ENCODE results near the gene ATG5. TPM values are rescaled to one million over a fixed set of nuclear protein-coding genes. Genes with fewer than 3 reads are reported as not detected.

ATG5 gene
- polyA plus RNA-seq, 1 donor from 2014 or later, result 45.5 TPM

DNA sequence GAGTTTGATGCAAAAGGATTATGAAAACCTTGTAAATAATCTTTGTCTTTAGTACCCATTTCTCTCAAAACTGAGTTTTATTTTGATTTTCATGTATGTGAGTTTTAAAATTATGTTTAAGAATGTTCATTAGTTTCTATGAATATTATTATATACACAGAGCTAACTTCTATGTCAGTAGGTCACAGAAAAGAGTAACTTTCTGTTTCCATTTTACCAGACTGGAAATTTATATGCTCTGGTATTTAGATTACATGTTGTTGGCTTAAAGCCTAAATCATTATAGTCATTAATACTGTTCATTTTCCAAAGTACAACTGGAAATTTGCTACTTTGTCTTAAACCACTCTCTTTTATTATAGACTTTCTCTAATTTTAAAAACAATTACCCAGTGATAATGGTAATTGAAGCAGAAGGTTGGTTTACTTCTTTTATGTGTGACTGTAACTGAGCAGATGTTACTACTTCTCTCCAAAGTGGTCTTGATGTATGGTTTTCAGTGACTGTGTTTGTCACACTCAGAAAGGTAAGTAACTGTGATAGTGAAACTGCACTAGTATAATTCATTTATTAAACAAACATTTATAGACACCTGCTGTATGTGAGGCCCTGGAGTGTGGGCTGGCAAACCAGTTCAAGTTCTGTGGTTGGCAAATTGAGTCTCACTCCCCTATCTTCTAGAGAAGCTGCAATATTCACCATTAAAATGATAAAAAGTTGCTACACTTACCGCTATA is 48.1 kb upstream of the ATG5 start (continued):
- TF ChIP-seq POLR2AphosphoS5 (IDR thresholded peaks at IDR 0.05), result no peak
- TF ChIP-seq TAF1 (IDR thresholded peaks at IDR 0.05; ENCODE audit: low read depth), result no peak

DNA sequence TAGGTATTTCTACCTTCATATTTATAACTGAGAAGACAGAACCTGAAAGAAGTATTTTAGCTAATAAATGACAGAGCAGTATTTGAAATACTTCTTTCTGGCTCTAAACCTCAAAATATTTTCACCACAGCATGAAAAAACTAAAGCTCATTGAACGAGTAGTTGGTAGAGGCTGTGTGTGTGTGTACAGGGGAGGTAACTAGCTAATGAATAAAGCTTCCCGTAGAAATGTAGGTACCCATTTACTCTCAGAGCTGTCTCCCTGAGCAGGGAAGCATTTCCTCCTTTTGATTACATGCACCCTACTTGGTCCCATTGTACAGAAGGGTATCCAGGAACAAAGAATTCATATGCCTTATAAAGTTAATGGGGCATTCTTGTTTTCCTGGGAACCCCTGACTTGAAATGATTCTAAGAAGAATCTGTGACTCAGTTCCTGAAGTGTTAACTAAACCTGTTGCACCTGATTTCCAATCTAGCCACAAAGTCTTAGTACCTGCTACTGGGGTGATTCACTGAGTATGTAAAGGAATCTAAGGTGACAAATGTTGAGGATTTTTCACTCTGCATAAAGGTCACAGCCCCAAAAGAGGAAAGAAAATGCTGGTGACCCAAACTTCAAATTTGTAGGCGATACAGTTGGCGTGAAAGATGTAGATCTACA is 47.4 kb upstream of the ATG5 start:
- no peaks in the 10 kb centered on the region for H3K79me2 ChIP-seq (replicated peaks; ENCODE audit: insufficient read depth, low read length)
- H3K4me2 ChIP-seq (ENCODE audit: low read length), result no peak overlapping the region
- H3K36me3 ChIP-seq (ENCODE audit: insufficient read depth, low read length), result no peaks in the 10 kb centered on the region
- H3K9me3 ChIP-seq (ENCODE audit: low read length), result no peaks in the 10 kb centered on the region
- H2AFZ ChIP-seq (ENCODE audit: low read depth, low read length), result no peak overlapping the region
- H3F3A ChIP-seq (ENCODE audit: insufficient read depth, low read length, poor library complexity, severe bottlenecking), result no peaks in the 10 kb centered on the region
- H3K27me3 ChIP-seq (ENCODE audit: insufficient read depth, low read depth, low read length), result no peaks in the 10 kb centered on the region
- no peaks in the 10 kb centered on the region for H4K20me1 ChIP-seq (ENCODE audit: insufficient read depth)
- H3K4me3 ChIP-seq (ENCODE audit: low read length), result no peak overlapping the region
- TF ChIP-seq MXI1 (conservative IDR thresholded peaks at IDR 0.05; ENCODE audit: poor library complexity, severe bottlenecking) (no peak), SMC3 (conservative IDR thresholded peaks at IDR 0.05; ENCODE audit: poor library complexity) (no peak), EZH2 (IDR thresholded peaks at IDR 0.05; ENCODE audit: borderline replicate concordance, insufficient read depth, low read length, poor library complexity, severe bottlenecking) (no peak), RAD21 (conservative IDR thresholded peaks at IDR 0.05) (no peak), POLR2AphosphoS5 (IDR thresholded peaks at IDR 0.05) (no peak), EP300 (conservative IDR thresholded peaks at IDR 0.05; ENCODE audit: poor library complexity, severe bottlenecking) (no peak), TAF1 (IDR thresholded peaks at IDR 0.05; ENCODE audit: low read depth) (no peak)
- TF ChIP-seq, protein P1, sequence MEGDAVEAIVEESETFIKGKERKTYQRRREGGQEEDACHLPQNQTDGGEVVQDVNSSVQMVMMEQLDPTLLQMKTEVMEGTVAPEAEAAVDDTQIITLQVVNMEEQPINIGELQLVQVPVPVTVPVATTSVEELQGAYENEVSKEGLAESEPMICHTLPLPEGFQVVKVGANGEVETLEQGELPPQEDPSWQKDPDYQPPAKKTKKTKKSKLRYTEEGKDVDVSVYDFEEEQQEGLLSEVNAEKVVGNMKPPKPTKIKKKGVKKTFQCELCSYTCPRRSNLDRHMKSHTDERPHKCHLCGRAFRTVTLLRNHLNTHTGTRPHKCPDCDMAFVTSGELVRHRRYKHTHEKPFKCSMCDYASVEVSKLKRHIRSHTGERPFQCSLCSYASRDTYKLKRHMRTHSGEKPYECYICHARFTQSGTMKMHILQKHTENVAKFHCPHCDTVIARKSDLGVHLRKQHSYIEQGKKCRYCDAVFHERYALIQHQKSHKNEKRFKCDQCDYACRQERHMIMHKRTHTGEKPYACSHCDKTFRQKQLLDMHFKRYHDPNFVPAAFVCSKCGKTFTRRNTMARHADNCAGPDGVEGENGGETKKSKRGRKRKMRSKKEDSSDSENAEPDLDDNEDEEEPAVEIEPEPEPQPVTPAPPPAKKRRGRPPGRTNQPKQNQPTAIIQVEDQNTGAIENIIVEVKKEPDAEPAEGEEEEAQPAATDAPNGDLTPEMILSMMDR (IDR thresholded peaks at IDR 0.05; ENCODE audit: poor library complexity, severe bottlenecking), result no peak
- TF ChIP-seq, protein P2, sequence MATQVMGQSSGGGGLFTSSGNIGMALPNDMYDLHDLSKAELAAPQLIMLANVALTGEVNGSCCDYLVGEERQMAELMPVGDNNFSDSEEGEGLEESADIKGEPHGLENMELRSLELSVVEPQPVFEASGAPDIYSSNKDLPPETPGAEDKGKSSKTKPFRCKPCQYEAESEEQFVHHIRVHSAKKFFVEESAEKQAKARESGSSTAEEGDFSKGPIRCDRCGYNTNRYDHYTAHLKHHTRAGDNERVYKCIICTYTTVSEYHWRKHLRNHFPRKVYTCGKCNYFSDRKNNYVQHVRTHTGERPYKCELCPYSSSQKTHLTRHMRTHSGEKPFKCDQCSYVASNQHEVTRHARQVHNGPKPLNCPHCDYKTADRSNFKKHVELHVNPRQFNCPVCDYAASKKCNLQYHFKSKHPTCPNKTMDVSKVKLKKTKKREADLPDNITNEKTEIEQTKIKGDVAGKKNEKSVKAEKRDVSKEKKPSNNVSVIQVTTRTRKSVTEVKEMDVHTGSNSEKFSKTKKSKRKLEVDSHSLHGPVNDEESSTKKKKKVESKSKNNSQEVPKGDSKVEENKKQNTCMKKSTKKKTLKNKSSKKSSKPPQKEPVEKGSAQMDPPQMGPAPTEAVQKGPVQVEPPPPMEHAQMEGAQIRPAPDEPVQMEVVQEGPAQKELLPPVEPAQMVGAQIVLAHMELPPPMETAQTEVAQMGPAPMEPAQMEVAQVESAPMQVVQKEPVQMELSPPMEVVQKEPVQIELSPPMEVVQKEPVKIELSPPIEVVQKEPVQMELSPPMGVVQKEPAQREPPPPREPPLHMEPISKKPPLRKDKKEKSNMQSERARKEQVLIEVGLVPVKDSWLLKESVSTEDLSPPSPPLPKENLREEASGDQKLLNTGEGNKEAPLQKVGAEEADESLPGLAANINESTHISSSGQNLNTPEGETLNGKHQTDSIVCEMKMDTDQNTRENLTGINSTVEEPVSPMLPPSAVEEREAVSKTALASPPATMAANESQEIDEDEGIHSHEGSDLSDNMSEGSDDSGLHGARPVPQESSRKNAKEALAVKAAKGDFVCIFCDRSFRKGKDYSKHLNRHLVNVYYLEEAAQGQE (IDR thresholded peaks at IDR 0.05; ENCODE audit: borderline replicate concordance), result no peak
- H3K27ac ChIP-seq (ENCODE audit: low read length), result no peak overlapping the region
- no peak overlapping the region for H3K9ac ChIP-seq (ENCODE audit: low read length)
- H3K9me2 ChIP-seq (ENCODE audit: insufficient read depth, low read length), result no peaks in the 10 kb centered on the region

DNA sequence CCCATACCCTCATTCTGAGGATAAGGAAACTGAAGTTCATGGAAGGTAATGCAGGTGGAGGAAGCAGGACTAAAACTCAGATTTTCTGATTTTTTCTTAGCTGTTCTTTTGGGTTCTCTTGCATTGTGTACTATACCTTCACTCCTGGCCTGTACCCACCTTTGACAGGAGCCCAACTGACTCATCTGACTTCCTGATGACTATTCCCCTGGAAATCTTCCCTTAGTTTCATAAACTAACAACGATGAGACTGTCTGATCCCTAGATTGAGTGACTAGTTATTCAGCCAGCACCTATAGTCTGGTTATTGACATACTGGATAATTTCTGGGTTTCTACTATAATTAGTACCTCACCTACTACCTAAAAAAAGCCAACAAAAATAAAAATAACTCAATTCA is 45.1 kb upstream of the ATG5 start:
- Histone ChIP-seq H3K9me3 (ENCODE audit: low read length) (no peaks in the 10 kb centered on the region), H3K27ac (ENCODE audit: low read length) (no peak overlapping the region), H3K9ac (ENCODE audit: low read length) (no peak overlapping the region), H3K4me2 (ENCODE audit: low read length) (no peak overlapping the region), H3K4me3 (ENCODE audit: low read length) (no peak overlapping the region), H3K27me3 (ENCODE audit: insufficient read depth, low read depth, low read length) (no peaks in the 10 kb centered on the region), H3K9me2 (ENCODE audit: insufficient read depth, low read length) (no peaks in the 10 kb centered on the region), H2AFZ (ENCODE audit: low read depth, low read length) (no peak overlapping the region), H3K36me3 (ENCODE audit: insufficient read depth, low read length) (no peaks in the 10 kb centered on the region), H3F3A (ENCODE audit: insufficient read depth, low read length, poor library complexity, severe bottlenecking) (no peaks in the 10 kb centered on the region), H3K79me2 (replicated peaks; ENCODE audit: insufficient read depth, low read length) (no peaks in the 10 kb centered on the region), H4K20me1 (ENCODE audit: insufficient read depth) (no peaks in the 10 kb centered on the region)
- no peak for TF ChIP-seq RAD21 (conservative IDR thresholded peaks at IDR 0.05)
- no peak for TF ChIP-seq POLR2AphosphoS5 (IDR thresholded peaks at IDR 0.05)
- TF ChIP-seq, protein P1 (IDR thresholded peaks at IDR 0.05; ENCODE audit: poor library complexity, severe bottlenecking), result no peak
- TF ChIP-seq SMC3 (conservative IDR thresholded peaks at IDR 0.05; ENCODE audit: poor library complexity), result no peak
- no peak for TF ChIP-seq TAF1 (IDR thresholded peaks at IDR 0.05; ENCODE audit: low read depth)
- TF ChIP-seq MXI1 (conservative IDR thresholded peaks at IDR 0.05; ENCODE audit: poor library complexity, severe bottlenecking), result no peak
- TF ChIP-seq, protein P2 (IDR thresholded peaks at IDR 0.05; ENCODE audit: borderline replicate concordance), result no peak
- TF ChIP-seq EZH2 (IDR thresholded peaks at IDR 0.05; ENCODE audit: borderline replicate concordance, insufficient read depth, low read length, poor library complexity, severe bottlenecking), result no peak
- TF ChIP-seq EP300 (conservative IDR thresholded peaks at IDR 0.05; ENCODE audit: poor library complexity, severe bottlenecking), result no peak

All from neural cell (in vitro differentiated cells).